ENCODE data around the gene KCNT1.

DNA sequence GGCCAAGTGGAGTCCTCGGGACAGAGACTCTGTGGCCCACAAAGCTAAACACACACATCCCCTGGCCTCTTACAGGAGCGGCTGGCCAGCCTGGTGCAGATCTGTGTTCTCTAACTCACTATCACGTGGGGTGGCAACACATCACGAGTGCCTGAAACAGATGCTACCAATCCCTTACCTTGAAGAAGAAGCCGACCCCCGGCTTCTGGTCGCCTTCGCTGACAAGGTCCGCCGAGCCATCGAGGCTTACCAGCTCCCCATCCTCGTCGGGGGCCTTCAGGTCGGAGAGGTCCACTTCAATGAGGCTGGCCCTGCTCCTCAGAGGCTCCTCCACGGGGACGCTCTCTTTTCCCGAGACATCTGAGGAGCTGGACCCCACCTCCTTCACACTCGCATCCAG is 118.7 kb downstream of the KCNT1 start:
- TF ChIP-seq, protein P1, sequence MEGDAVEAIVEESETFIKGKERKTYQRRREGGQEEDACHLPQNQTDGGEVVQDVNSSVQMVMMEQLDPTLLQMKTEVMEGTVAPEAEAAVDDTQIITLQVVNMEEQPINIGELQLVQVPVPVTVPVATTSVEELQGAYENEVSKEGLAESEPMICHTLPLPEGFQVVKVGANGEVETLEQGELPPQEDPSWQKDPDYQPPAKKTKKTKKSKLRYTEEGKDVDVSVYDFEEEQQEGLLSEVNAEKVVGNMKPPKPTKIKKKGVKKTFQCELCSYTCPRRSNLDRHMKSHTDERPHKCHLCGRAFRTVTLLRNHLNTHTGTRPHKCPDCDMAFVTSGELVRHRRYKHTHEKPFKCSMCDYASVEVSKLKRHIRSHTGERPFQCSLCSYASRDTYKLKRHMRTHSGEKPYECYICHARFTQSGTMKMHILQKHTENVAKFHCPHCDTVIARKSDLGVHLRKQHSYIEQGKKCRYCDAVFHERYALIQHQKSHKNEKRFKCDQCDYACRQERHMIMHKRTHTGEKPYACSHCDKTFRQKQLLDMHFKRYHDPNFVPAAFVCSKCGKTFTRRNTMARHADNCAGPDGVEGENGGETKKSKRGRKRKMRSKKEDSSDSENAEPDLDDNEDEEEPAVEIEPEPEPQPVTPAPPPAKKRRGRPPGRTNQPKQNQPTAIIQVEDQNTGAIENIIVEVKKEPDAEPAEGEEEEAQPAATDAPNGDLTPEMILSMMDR (IDR thresholded peaks at IDR 0.05): no peak
- no peak for TF ChIP-seq POLR2A (IDR thresholded peaks at IDR 0.05)
